LNCaP clone FGC (cell line): ENCODE results near the gene TYRP1.
"Not testable (repeated sequence)": the region's sequence is repeated elsewhere in the genome, so short reads cannot be mapped to it uniquely, and the experiment has no call there.

Experiments
- DNase-seq: peaks from one replicate; pipeline ENCODE4 v3.0.0-alpha.2; 2011; ENCODE audit warnings: low read depth
- H3K4me3 ChIP-seq: 2 replicates; pipeline ENCODE4 v1.5.1; 2011; ENCODE audit warnings: mild to moderate bottlenecking, low read depth, low read length, control low read depth
- TF ChIP-seq, protein P1 (sequence below): IDR thresholded peaks from 2 replicates; pipeline ENCODE4 v1.5.1; 2012; ENCODE audit warnings: mild to moderate bottlenecking; ENCODE audit not compliant: control insufficient read depth, insufficient read depth; ENCODE audit errors: extremely low read depth

The TYRP1 gene

DNA sequence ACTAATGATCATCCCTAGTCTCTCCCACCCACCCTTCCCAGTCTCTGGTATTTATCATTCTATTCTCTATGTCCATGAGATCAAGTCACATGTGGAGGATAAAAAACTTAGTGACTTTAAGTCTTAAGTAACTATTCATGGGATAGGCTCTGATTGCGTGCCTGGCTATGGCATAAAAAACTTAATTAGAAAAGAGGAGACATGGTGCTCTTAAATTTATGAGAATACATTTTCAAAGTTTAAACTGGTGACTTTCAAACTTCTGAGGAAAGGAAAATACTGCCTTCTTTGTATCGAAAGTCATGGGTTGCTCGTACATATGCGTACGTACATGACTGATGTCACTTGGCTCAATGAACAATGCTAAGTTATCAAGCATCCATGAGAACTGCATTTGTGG is 18.2 kb upstream of the TYRP1 start:
- no peak overlapping the region for H3K4me3 ChIP-seq
- DNase-seq: no peak
- TF ChIP-seq, protein P1, sequence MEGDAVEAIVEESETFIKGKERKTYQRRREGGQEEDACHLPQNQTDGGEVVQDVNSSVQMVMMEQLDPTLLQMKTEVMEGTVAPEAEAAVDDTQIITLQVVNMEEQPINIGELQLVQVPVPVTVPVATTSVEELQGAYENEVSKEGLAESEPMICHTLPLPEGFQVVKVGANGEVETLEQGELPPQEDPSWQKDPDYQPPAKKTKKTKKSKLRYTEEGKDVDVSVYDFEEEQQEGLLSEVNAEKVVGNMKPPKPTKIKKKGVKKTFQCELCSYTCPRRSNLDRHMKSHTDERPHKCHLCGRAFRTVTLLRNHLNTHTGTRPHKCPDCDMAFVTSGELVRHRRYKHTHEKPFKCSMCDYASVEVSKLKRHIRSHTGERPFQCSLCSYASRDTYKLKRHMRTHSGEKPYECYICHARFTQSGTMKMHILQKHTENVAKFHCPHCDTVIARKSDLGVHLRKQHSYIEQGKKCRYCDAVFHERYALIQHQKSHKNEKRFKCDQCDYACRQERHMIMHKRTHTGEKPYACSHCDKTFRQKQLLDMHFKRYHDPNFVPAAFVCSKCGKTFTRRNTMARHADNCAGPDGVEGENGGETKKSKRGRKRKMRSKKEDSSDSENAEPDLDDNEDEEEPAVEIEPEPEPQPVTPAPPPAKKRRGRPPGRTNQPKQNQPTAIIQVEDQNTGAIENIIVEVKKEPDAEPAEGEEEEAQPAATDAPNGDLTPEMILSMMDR: no peak

- DNase-seq, H3K4me3 ChIP-seq: not testable (repeated sequence)
These were observed 15.6 kb upstream of the TYRP1 start for GRCh38 chr9:12677462-12678126.

GRCh38 chr9:12680341-12680740 is 12.8 kb upstream of the TYRP1 start:
- TF ChIP-seq, protein P1: no peak
- DNase-seq: no peak

GRCh38 chr9:12680757-12681156 is 12.4 kb upstream of the TYRP1 start:
- no peak for DNase-seq
- TF ChIP-seq, protein P1: no peak
- no peak overlapping the region for H3K4me3 ChIP-seq

More at GRCh38 chr9:12680341-12680740, 12.8 kb upstream of the TYRP1 start:
- no peak overlapping the region for H3K4me3 ChIP-seq

DNA sequence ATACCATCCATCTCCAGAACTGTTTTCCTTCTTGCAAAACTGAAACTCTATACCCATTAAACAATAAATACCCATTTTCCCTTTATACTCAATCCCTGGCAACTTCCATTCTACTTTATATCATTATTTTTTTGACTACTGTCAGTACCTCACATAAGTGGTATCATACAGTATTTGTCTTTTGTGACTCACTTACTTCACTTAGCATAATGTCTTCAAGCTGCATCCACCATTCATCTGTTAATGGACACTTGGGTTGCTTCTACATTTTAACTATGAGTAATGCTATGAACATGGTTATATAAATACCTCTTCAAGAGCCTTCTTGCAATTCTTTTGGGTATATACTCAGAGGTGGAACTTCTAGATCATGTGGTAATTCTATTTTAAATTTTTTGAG is 11.6 kb upstream of the TYRP1 start:
- TF ChIP-seq, protein P1: no peak
- no peak for DNase-seq
- no peak overlapping the region for H3K4me3 ChIP-seq

DNA sequence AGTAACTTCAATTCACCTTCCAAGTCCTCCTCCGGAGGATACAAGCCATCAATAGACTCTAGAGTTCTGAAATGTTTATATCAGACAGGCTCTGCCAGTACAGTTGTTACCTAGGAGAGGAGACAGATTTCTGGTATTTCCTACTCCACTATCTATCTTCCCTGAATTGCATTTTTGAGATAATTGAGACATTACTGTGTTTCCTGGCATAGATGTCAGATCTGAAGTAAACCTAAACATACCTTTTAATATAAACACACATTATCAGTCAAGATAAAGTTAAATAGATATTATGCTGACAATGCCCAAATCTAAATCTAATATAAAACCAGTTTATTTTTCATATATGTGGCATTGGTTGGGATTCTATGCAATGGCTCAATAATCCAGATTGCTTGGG is 8.2 kb upstream of the TYRP1 start:
- H3K4me3 ChIP-seq: no peak overlapping the region
- TF ChIP-seq, protein P1: no peak
- no peak for DNase-seq

GRCh38 chr9:12689233-12689632 is 4.0 kb upstream of the TYRP1 start:
- DNase-seq: no peak
- TF ChIP-seq, protein P1: no peak
- no peak overlapping the region for H3K4me3 ChIP-seq
